TTC549 (cell line): ENCODE results near the gene MRTO4.
A peak's percentile ranks its signal among the peaks of the same experiment; 100 is the strongest.
"Not testable (repeated sequence)": the region's sequence is repeated elsewhere in the genome, so short reads cannot be mapped to it uniquely, and the experiment has no call there.

ENCODE experiments used
- FAIRE-seq: peaks from 2 replicates; lab custom pipeline; 2012; peaks lifted over from hg19 to GRCh38; lab: Jason Lieb, UNC

The MRTO4 gene

DNA sequence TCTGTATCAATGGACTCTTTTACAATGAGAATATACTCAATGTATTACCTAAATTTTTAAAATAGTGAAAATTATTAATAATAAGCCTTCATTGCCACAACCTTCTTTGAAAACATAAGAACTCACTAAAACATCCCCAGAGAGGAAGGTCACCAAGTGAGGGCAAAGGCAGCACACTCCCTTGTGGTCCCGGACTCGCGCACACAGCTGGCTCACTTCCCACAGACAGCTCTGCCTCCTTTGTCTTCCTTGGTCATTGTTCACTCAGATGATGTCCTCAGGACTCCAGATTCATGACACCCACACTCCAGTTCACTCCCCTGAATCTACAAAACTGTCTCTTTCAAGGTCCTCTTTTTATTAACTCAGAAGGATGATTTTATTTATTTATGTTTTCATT, 22.4 kb upstream of the MRTO4 start:
- FAIRE-seq: no peak

- FAIRE-seq: no peak
Observed at GRCh38 chr1:19229828-19230325, 21.7 kb upstream of the MRTO4 start.

GRCh38 chr1:19231736-19232523, 19.7 kb upstream of the MRTO4 start:
- not testable (repeated sequence) for FAIRE-seq

GRCh38 chr1:19232524-19232846, 19.1 kb upstream of the MRTO4 start:
- no peak for FAIRE-seq

- no peak for FAIRE-seq
Observed at GRCh38 chr1:19234224-19234623, 17.4 kb upstream of the MRTO4 start.

GRCh38 chr1:19239876-19240275, 11.7 kb upstream of the MRTO4 start:
- FAIRE-seq: no peak

DNA sequence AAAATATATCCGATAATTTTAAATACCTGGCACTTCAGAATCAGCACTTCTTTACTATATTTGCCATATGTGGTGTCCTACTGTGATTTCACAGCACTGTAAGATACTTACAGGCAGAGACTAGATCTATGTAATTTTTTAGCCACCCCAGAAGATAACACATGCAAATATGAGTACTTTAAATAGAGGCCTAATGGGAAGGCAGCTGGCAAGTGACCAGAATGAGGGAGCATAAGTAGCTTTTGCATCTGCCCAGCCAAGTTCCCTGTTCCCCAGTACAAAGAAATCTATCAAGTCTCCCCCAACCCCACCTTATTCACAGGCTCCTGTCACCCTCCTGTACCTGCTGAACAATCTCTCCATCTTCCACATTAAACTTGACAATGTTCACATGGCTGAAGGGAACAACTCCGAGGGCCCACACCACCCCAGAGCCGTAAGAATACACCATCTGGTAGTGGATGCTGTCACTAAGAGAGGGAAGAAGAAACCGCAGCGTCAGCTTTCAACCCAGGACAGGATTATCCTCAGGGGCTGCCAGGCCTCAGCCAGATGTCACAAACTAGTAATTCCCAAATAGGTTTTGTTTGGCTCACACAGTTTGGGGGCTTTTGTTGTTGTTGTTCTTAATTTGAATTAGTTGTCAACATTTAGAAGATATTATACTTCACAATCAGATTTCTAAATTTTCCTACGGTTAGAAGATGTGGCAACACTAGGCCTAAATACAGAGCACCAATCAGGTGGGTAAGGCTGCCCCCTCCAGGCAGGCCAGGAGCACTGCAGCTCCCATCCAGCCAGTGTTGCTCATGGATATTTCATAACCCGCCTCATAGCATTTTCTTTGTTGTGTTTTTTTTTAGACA, 10.7 kb upstream of the MRTO4 start:
- FAIRE-seq: peak; percentile 23

GRCh38 chr1:19250629-19251304, 838 bp upstream of the MRTO4 start:
- no peak for FAIRE-seq

- no peak for FAIRE-seq
Observed at GRCh38 chr1:19254416-19254815, 2.8 kb downstream of the MRTO4 start.

- no peak for FAIRE-seq
Observed at GRCh38 chr1:19255288-19255687, 3.7 kb downstream of the MRTO4 start.

DNA sequence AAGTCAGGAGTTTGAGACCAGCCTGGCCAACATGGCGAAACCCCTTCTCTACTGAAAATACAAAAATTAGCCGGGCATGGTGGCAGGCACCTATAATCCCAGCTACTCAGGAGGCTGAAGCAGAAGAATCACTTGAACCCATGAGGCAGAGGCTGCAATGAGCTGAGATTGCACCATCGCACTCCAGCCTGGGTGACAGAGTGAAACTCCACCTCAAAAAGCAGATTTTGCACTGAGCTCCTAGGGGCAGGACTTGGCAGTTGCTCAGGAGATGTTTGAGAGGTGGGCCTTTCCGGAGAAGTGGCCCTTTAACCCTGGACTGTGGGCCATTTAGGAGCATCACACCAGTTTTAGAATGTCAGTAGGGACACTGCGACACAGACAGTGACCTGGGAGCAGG, 4.7 kb downstream of the MRTO4 start:
- FAIRE-seq: not testable (repeated sequence)

DNA sequence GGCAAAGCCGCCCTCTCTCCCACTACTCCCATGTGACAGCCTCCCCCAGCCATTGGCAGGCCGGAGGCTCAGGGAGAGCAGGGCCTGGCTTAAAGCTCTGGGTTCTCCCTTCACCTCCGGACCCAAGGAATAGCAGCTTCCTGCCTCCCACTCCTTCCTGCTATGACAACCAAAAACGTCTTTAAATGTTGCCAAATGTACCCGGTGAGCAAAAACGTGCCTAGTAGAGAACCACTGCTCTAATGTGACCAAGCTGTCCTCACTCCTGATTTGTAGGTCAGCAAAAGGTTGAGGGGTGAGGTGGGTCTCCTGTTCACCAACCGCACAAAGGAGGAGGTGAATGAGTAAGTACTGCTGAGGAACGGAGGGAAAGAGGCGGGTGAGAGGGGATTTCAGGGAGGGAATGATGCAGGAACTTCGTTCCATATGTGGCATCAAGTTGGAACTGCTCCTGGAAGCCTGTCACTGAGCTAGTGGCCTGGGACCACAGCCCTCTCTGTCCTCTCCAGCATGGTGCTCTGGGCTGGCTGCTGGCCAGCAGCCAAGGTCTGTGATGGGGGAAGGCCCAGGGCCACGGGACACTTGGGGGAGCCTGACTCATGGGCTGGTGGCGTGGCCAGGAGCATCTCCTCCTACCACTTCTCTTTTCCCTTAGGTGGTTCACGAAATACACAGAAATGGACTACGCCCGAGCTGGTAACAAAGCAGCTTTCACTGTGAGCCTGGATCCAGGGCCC, 5.7 kb downstream of the MRTO4 start:
- FAIRE-seq: no peak

DNA sequence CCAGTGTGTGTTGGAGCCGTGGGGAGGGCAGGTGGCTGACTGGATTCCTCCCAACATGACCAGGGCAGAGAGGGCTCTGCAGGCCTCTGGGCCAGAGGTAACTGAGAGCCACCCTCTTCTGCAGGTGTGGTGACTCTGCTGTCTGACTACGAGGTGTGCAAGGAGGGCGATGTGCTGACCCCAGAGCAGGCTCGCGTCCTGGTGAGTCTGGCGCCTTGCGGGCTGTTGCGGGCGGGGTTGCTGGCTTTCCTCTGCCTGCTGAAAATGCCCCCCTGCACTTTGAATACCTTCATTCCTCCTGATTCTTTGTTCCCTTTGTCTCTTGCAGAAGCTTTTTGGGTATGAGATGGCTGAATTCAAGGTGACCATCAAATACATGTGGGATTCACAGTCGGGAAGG, 6.7 kb downstream of the MRTO4 start:
- no peak for FAIRE-seq

DNA sequence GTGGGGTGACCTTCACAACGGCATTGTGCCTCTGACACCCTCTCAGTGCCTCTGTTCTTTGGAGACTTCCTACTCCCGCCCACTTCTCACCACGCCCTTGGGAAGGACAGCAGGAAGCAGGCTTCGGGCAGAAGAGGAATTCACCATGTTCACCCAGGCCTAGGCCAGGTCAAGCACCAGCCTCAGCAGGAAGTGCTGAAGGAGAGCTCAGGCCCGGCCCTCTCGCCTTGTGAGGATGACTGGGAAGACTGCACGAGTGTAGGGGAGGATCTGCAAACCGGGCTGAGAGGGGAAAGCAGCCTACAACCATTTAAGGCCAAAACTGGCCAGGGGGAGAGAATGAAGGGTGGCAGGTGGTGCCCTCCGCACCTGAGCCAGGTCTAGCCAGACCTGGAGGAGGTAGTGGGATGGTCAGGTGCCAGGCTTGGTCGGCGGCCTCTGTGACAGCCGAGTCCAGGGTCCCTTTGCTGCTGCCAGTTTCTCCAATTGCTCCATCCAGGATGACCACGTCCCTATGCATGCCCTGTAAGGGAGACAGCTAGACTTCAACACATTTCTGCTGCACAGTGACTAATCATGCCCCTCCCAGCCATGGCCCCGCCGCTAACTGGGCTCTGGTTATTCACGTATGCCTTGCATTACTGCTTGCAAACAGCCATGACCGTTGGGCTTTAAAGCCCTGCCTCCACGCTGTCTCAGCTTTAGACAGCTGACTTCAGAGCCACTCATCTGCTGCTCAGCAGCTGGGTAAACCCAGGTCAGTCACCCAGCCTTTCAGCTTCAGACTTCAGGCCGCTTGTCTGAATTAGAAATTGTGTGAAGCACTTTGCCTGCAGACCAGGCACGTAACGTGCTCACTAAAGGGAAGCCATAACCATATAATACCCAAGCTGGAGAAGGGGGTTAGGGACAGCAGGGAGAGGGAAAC, 8.9 kb downstream of the MRTO4 start:
- no peak for FAIRE-seq

- no peak for FAIRE-seq
Observed at GRCh38 chr1:19262047-19262446, 10.4 kb downstream of the MRTO4 start.

DNA sequence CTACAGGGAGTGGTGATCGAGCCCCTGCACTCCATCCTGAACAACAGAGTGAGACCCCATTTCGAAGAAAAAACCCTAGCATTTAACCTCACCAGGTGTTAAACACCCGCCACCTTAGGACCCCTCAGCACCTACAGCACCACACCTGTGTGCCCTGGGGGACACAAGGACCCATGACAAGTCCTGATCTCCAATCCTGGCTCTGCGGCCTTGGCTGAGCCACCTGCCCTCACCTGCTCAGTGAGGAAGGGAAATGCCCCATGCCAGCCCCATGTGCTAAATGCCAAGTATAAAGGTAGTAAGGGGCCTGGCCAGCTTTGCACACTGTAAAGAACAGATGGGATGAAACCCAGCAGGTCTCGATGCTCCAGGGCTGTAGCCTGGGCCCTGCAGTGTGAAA, 11.1 kb downstream of the MRTO4 start:
- no peak for FAIRE-seq

GRCh38 chr1:19268445-19268844, 16.8 kb downstream of the MRTO4 start:
- no peak for FAIRE-seq

DNA sequence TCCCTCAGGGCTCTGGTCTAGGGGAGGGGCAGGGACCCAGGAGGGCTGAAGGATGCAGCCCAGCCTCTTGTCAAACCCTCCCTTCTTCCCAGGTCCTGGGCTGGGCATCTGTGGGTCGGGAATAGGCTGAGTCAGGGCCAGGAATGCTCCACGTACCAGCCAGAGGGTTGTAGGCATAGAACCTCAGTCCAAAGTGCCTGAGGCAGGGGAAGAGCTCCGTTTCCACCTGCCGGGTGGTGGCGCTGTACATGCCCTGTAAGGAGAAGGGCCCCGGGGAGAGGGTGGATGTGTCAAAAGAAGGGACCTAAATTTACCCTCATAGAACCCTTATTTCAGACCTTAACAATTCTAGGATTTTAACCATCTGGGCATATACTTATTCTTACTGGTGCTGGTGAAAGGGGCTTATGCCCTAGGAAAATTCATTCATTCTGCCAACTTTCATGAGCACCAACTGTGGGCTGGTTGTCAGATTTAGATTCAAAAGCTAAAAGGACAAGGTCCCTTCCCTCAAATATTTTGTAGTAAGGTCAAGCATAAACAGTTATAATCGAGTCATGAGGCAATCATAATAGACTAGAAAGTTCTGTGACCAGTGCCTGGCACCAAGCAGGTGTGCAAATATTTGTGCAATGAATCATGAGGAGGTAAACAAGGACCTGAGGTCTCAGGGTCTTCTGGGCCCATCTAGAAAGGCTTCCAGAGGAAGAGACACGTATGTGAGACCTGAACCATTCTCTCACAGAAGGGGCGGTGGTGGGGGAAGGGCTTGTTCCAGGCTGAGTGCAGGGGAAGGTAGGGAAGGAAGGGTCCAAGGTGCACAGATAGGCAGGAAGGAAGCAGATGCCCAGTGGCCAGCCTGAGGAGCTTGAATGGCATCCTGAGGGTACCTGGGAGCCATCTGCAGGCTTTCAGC, 18.1 kb downstream of the MRTO4 start:
- not testable (repeated sequence) for FAIRE-seq

DNA sequence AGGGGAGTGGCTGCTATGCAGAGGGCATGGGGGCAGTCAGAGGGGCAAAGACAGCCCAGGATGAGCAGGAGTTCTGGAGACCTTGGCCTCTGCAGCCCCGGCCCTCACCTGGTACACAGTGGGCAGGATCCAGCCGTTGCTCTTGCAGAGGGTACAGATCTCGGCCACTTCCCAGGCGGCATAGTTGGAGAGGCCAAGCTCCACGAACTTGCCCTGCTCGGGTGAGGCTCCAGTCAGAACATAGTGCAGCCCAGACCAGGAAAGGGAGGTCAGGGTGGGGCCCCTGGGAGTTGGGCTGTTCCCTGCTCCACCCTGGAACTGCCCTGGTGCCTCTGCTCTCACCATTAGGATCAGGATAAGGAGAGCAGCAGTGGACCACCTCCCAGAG, 18.7 kb downstream of the MRTO4 start:
- not testable (repeated sequence) for FAIRE-seq

DNA sequence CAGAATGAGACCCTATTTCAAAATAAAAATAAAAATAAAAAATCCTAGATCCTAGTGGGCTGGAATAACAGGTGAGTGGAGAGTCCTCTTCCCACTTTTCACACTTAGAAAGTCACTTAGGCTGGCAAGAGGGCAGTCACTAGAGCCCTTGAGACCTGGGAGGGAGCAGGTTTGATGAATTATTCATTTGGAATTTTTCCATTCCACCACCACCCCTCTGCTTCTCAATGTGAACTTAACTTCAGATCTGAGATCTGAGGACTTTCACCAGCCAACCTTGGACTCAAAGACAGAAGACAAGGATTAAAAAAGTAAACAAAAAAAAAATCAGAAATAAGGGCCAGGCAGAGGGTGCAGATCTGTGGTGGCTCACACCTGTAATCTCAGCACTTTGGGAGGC, 20.5 kb downstream of the MRTO4 start:
- FAIRE-seq: no peak
